DND-41 (cell line): Measurements from ENCODE around the gene PSKH1.

ENCODE experiments used
- ATAC-seq: fragments of 200-7000 bp; cut with Tn5 transposase; 3 replicates; pipeline ENCODE4 v1.9.1; 2021; ENCODE audit warnings: low read depth; ENCODE audit not compliant: insufficient read depth
- DNase-seq: peaks from one replicate; pipeline ENCODE4 v3.0.0-alpha.2; 2020
- H2AFZ ChIP-seq: 2 replicates; pipeline ENCODE4 v1.6.0; 2012; ENCODE audit warnings: low read depth, low read length
- H3K27ac ChIP-seq: 2 replicates; pipeline ENCODE4 v1.5.1; 2012; ENCODE audit warnings: low read length, inconsistent platforms
- H3K27me3 ChIP-seq: fragments of 200-600 bp; sonication (generic); 2 replicates; pipeline ENCODE4 v1.6.0; 2012; ENCODE audit warnings: low read length, mild to moderate bottlenecking, inconsistent platforms; ENCODE audit not compliant: insufficient read depth, poor library complexity
- H3K36me3 ChIP-seq: 2 replicates; pipeline ENCODE4 v1.5.1; 2012; ENCODE audit warnings: low read length, inconsistent platforms; ENCODE audit not compliant: insufficient read depth
- H3K4me1 ChIP-seq: 2 replicates; pipeline ENCODE4 v1.5.1; 2012; ENCODE audit warnings: mild to moderate bottlenecking, low read length; ENCODE audit not compliant: insufficient read depth
- H3K4me2 ChIP-seq: 2 replicates; pipeline ENCODE4 v1.6.0; 2012; ENCODE audit warnings: mild to moderate bottlenecking, moderate library complexity, low read length, inconsistent platforms; ENCODE audit not compliant: insufficient read depth
- H3K4me3 ChIP-seq, 2 experiments: fragments of 200-600 bp in 1 of 2; shearing (Covaris generic) in 1 of 2; 2 replicates each; pipeline ENCODE4 v1.5.1; 2012 to 2016; ENCODE audit warnings: inconsistent platforms in 2 of 2, low read length in 2 of 2, mild to moderate bottlenecking in 2 of 2, low read depth in 1 of 2, moderate library complexity in 1 of 2
- H3K79me2 ChIP-seq: 2 replicates; pipeline ENCODE4 v1.6.0; 2012; ENCODE audit warnings: low read length, inconsistent platforms; ENCODE audit not compliant: insufficient read depth
- H3K9ac ChIP-seq: 2 replicates; pipeline ENCODE4 v1.6.0; 2012; ENCODE audit warnings: low read depth, mild to moderate bottlenecking, inconsistent platforms, low read length, moderate library complexity
- H3K9me3 ChIP-seq: 2 replicates; pipeline ENCODE4 v1.5.1; 2012; ENCODE audit warnings: low read length, moderate library complexity, mild to moderate bottlenecking, inconsistent platforms; ENCODE audit not compliant: insufficient read depth, severe bottlenecking
- H4K20me1 ChIP-seq: 2 replicates; pipeline ENCODE4 v1.6.0; 2012; ENCODE audit warnings: low read length; ENCODE audit not compliant: insufficient read depth
- EZH2 ChIP-seq: IDR thresholded peaks from 3 replicates; pipeline ENCODE4 v1.6.1; 2012; ENCODE audit warnings: borderline replicate concordance, low read depth, mild to moderate bottlenecking, moderate library complexity, low read length, inconsistent platforms; ENCODE audit not compliant: severe bottlenecking
- TF ChIP-seq, protein P1 (sequence below): IDR thresholded peaks from 2 replicates; pipeline ENCODE4 v1.5.1; 2012; ENCODE audit warnings: borderline replicate concordance, low read length, moderate library complexity, mild to moderate bottlenecking; ENCODE audit not compliant: poor library complexity, severe bottlenecking; ENCODE audit errors: extremely low read depth

Gene PSKH1

GRCh38 chr16:67892899-67893742 is at the start of gene PSKH1:
PSKH1 (plus strand) TSS chr16:67893254; CDS start chr16:67908750, 15,496 bp downstream.
- Histone ChIP-seq H3K4me2 (peak within 1 kb of the TSS; percentile 94), H3K36me3 (peaks cover 5% of the 10 kb centered on the region; the same call in 1 of the 2 replicates), H3K9ac (peak within 1 kb of the TSS; percentile 97), H4K20me1 (peaks cover 3% of the 10 kb centered on the region; the same call in 1 of the 2 replicates), H3K79me2 (peaks cover 50% of the 10 kb centered on the region), H3K27me3 (no peaks in the 10 kb centered on the region), H3K9me3 (no peaks in the 10 kb centered on the region), H2AFZ (peak within 1 kb of the TSS; percentile 95), H3K4me3 (peak within 1 kb of the TSS; percentile 78 to 97), H3K27ac (peak within 1 kb of the TSS; percentile 78), H3K4me1 (peaks cover 32% of the 10 kb centered on the region)
- ATAC-seq (peak; percentile 98), DNase-seq (peak; percentile 95)
- no peak for TF ChIP-seq EZH2
- TF ChIP-seq, protein P1, sequence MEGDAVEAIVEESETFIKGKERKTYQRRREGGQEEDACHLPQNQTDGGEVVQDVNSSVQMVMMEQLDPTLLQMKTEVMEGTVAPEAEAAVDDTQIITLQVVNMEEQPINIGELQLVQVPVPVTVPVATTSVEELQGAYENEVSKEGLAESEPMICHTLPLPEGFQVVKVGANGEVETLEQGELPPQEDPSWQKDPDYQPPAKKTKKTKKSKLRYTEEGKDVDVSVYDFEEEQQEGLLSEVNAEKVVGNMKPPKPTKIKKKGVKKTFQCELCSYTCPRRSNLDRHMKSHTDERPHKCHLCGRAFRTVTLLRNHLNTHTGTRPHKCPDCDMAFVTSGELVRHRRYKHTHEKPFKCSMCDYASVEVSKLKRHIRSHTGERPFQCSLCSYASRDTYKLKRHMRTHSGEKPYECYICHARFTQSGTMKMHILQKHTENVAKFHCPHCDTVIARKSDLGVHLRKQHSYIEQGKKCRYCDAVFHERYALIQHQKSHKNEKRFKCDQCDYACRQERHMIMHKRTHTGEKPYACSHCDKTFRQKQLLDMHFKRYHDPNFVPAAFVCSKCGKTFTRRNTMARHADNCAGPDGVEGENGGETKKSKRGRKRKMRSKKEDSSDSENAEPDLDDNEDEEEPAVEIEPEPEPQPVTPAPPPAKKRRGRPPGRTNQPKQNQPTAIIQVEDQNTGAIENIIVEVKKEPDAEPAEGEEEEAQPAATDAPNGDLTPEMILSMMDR = no peak

DNA sequence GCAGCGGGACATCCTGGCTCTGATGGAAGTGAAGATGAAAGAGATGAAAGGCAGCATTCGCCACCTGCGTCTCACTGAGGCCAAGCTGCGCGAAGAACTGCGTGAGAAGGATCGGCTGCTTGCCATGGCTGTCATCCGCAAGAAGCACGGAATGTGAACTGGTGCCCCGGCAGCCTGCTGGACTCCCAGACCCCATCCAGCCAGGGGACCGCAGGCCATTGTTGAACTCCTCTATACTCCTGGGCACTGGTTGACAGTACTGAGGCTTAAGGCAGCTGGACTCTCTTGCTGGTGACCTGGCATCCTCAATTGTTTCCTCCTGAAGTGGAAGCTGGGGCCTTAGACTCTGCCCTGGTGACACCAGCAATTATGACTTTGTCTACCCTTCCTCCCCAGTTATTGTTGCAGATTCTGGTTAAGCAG is 49.7 kb upstream of the PSKH1 start:
- Histone ChIP-seq H3K36me3 (peaks cover 21% of the 10 kb centered on the region), H4K20me1 (peaks cover 34% of the 10 kb centered on the region), H3K27ac (peak overlapping the region; percentile 94), H3K9ac (peak overlapping the region; percentile 62), H3K9me3 (no peaks in the 10 kb centered on the region), H3K4me1 (peaks cover 55% of the 10 kb centered on the region), H2AFZ (peak overlapping the region; percentile 89), H3K4me3 (peak overlapping the region; percentile 27 to 71; a peak in 3 of 4 replicates), H3K27me3 (no peaks in the 10 kb centered on the region), H3K79me2 (peaks cover 55% of the 10 kb centered on the region), H3K4me2 (peak overlapping the region; percentile 92)
- DNase-seq (peak; percentile 86), ATAC-seq (peak; percentile 44)
- TF ChIP-seq EZH2 = no peak
- TF ChIP-seq, protein P1 = no peak

GRCh38 chr16:67844497-67844896 is 48.6 kb upstream of the PSKH1 start:
- Histone ChIP-seq H3K9me3 (no peaks in the 10 kb centered on the region), H2AFZ (no peak overlapping the region), H3K27ac (0 out of 2 replicates have a peak overlapping the region, but pooled peaks have one; percentile 30), H3K27me3 (no peaks in the 10 kb centered on the region), H3K4me1 (peaks cover 65% of the 10 kb centered on the region), H3K36me3 (peaks cover 29% of the 10 kb centered on the region), H3K4me3 (peak overlapping the region in 1 of 2 experiments; percentile 71; a peak in 1 of 4 replicates), H4K20me1 (peaks cover 44% of the 10 kb centered on the region), H3K9ac (peak overlapping the region; percentile 62), H3K79me2 (peaks cover 66% of the 10 kb centered on the region), H3K4me2 (peak overlapping the region; percentile 92)
- no peak for DNase-seq
- TF ChIP-seq, protein P1 = no peak
- TF ChIP-seq EZH2 = no peak
- no peak for ATAC-seq
